ENCODE measurements around the gene AKAP17A.

The AKAP17A gene

GRCh38 chrX:1546691-1547251, 44.6 kb upstream of the AKAP17A start:
- DNase-seq (ENCODE audit: low read depth in 1 of 2, low spot score in 1 of 2), result no peak
- Histone ChIP-seq H3K27me3 (ENCODE audit: insufficient read depth, poor library complexity, severe bottlenecking) (no peaks in the 10 kb centered on the region), H3K4me3 (replicated peaks; ENCODE audit: insufficient read depth, low read length) (no peak overlapping the region), H3K27ac (replicated peaks) (no peak overlapping the region)
- TF ChIP-seq GABPA (IDR thresholded peaks at IDR 0.05; ENCODE audit: low read depth), result no peak
- TF ChIP-seq POLR2AphosphoS5 (IDR thresholded peaks at IDR 0.05; ENCODE audit: low read depth), result no peak
- TF ChIP-seq, protein P1, sequence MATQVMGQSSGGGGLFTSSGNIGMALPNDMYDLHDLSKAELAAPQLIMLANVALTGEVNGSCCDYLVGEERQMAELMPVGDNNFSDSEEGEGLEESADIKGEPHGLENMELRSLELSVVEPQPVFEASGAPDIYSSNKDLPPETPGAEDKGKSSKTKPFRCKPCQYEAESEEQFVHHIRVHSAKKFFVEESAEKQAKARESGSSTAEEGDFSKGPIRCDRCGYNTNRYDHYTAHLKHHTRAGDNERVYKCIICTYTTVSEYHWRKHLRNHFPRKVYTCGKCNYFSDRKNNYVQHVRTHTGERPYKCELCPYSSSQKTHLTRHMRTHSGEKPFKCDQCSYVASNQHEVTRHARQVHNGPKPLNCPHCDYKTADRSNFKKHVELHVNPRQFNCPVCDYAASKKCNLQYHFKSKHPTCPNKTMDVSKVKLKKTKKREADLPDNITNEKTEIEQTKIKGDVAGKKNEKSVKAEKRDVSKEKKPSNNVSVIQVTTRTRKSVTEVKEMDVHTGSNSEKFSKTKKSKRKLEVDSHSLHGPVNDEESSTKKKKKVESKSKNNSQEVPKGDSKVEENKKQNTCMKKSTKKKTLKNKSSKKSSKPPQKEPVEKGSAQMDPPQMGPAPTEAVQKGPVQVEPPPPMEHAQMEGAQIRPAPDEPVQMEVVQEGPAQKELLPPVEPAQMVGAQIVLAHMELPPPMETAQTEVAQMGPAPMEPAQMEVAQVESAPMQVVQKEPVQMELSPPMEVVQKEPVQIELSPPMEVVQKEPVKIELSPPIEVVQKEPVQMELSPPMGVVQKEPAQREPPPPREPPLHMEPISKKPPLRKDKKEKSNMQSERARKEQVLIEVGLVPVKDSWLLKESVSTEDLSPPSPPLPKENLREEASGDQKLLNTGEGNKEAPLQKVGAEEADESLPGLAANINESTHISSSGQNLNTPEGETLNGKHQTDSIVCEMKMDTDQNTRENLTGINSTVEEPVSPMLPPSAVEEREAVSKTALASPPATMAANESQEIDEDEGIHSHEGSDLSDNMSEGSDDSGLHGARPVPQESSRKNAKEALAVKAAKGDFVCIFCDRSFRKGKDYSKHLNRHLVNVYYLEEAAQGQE (IDR thresholded peaks at IDR 0.05; ENCODE audit: insufficient replicate concordance, low read depth), result no peak
- no peak for TF ChIP-seq SPI1 (IDR thresholded peaks at IDR 0.05; ENCODE audit: borderline replicate concordance, low read depth)
- TF ChIP-seq CTCF (IDR thresholded peaks at IDR 0.05; ENCODE audit: insufficient read depth, low read length), result no peak

- H3K4me3 ChIP-seq (replicated peaks; ENCODE audit: insufficient read depth, low read length), result no peak overlapping the region
- no peak overlapping the region for H3K27ac ChIP-seq (replicated peaks)
- TF ChIP-seq CTCF (IDR thresholded peaks at IDR 0.05; ENCODE audit: insufficient read depth, low read length) (no peak), SPI1 (IDR thresholded peaks at IDR 0.05; ENCODE audit: borderline replicate concordance, low read depth) (no peak), POLR2AphosphoS5 (IDR thresholded peaks at IDR 0.05; ENCODE audit: low read depth) (no peak), GABPA (IDR thresholded peaks at IDR 0.05; ENCODE audit: low read depth) (no peak)
- TF ChIP-seq, protein P1 (IDR thresholded peaks at IDR 0.05; ENCODE audit: insufficient replicate concordance, low read depth), result no peak
- H3K27me3 ChIP-seq (ENCODE audit: insufficient read depth, poor library complexity, severe bottlenecking), result no peaks in the 10 kb centered on the region
- DNase-seq (ENCODE audit: low read depth in 1 of 2, low spot score in 1 of 2), result no peak
These were observed 39.4 kb upstream of the AKAP17A start for GRCh38 chrX:1551959-1552546.

DNA sequence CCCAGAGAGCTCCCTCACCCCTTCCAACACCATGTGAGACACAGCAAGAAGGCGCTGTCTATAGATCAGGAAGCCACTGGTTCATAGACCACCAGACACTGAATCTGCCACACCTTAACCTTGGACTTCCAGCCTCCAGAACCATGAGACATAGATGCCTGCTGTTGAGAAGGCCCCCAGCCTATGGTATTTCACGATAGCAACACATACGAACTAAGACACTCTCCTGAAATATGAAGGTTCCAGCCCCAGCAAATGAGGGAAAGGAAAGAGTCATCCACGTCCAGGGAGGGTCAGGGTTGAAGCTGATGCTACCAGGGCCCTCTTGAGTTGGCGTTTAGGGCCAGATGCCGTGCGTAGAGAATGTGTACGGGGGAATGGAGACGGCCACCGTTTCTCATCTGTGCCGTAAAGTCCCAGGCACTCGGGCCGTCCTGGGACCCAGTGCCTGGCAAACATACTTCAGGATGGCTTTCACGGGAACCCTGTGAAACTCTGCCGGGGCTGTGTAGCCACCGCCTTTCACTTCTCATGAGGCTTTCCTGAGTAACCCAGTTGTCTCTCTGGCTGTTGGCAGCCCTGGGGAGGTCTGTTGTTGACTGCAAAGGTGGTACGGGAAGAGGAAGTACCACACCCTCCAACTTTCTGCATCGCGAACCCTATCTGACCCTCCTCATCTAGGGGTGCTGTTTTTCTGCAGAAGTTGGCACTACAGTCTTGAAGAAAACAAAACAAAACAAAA, 36.8 kb upstream of the AKAP17A start:
- TF ChIP-seq POLR2AphosphoS5 (IDR thresholded peaks at IDR 0.05; ENCODE audit: low read depth) (no peak), SPI1 (IDR thresholded peaks at IDR 0.05; ENCODE audit: borderline replicate concordance, low read depth) (no peak), CTCF (IDR thresholded peaks at IDR 0.05; ENCODE audit: insufficient read depth, low read length) (no peak), GABPA (IDR thresholded peaks at IDR 0.05; ENCODE audit: low read depth) (no peak)
- TF ChIP-seq, protein P1 (IDR thresholded peaks at IDR 0.05; ENCODE audit: insufficient replicate concordance, low read depth), result no peak
- no peak overlapping the region for H3K4me3 ChIP-seq (replicated peaks; ENCODE audit: insufficient read depth, low read length)
- H3K27me3 ChIP-seq (ENCODE audit: insufficient read depth, poor library complexity, severe bottlenecking), result no peaks in the 10 kb centered on the region
- peak in 1 of 2 experiments; percentile 30 for DNase-seq (ENCODE audit: low read depth in 1 of 2, low spot score in 1 of 2)
- no peak overlapping the region for H3K27ac ChIP-seq (replicated peaks)

All from HL-60 (cell line).